Astrocyte (in vitro differentiated cells and primary cell): ENCODE data around the gene CCDC78. TPM values are rescaled to one million over a fixed set of nuclear protein-coding genes. Genes with fewer than 3 reads are reported as not detected.

Experiments used
- DNase-seq: peaks from one replicate; pipeline ENCODE4 v3.0.0-alpha.2; 2010; ENCODE audit warnings: low read depth
- FAIRE-seq: peaks from 2 replicates; lab custom pipeline; 2011; peaks lifted over from hg19 to GRCh38; lab: Jason Lieb, UNC
- H2AFZ ChIP-seq: 2 replicates; pipeline ENCODE4 v1.6.0; 2012; ENCODE audit warnings: low read depth, low read length, inconsistent platforms
- H3K27ac ChIP-seq: 2 replicates; pipeline ENCODE4 v1.5.1; 2011; ENCODE audit warnings: low read depth, low read length, inconsistent platforms
- H3K27me3 ChIP-seq: 2 replicates; pipeline ENCODE4 v1.6.0; 2011; ENCODE audit warnings: low read length, inconsistent platforms; ENCODE audit not compliant: insufficient read depth
- H3K36me3 ChIP-seq: 2 replicates; pipeline ENCODE4 v1.5.1; 2011; ENCODE audit warnings: low read length, inconsistent platforms; ENCODE audit not compliant: insufficient read depth
- H3K4me1 ChIP-seq: 2 replicates; pipeline ENCODE4 v1.5.1; 2011; ENCODE audit warnings: low read length, inconsistent platforms; ENCODE audit not compliant: insufficient read depth
- H3K4me2 ChIP-seq: 2 replicates; pipeline ENCODE4 v1.6.0; 2012; ENCODE audit warnings: low read length, inconsistent platforms
- H3K4me3 ChIP-seq: 2 replicates; pipeline ENCODE4 v1.5.1; 2011; ENCODE audit warnings: low read depth, mild to moderate bottlenecking, low read length, inconsistent platforms; ENCODE audit not compliant: insufficient read depth
- H3K79me2 ChIP-seq: 2 replicates; pipeline ENCODE4 v1.6.0; 2012; ENCODE audit warnings: mild to moderate bottlenecking, low read length, inconsistent platforms; ENCODE audit not compliant: insufficient read depth
- H3K9ac ChIP-seq: 2 replicates; pipeline ENCODE4 v1.6.0; 2012; ENCODE audit warnings: mild to moderate bottlenecking, low read length, inconsistent platforms
- H3K9me3 ChIP-seq: 2 replicates; pipeline ENCODE4 v1.5.1; 2012; ENCODE audit warnings: low read depth, mild to moderate bottlenecking, low read length, inconsistent platforms; ENCODE audit not compliant: insufficient read depth
- H4K20me1 ChIP-seq: 2 replicates; pipeline ENCODE4 v1.6.0; 2012; ENCODE audit warnings: low read length, inconsistent platforms; ENCODE audit not compliant: insufficient read depth
- H3K27ac Mint-ChIP-seq: one replicate; pipeline ENCODE4 v1.8.0; 2021; ENCODE audit warnings: mild to moderate bottlenecking, mixed read lengths; ENCODE audit not compliant: unreplicated experiment
- H3K27me3 Mint-ChIP-seq: one replicate; pipeline ENCODE4 v1.8.0; 2021; ENCODE audit warnings: low read depth, mixed read lengths; ENCODE audit not compliant: unreplicated experiment
- H3K36me3 Mint-ChIP-seq: one replicate; pipeline ENCODE4 v1.8.0; 2021; ENCODE audit warnings: low read depth, mixed read lengths; ENCODE audit not compliant: unreplicated experiment
- H3K4me1 Mint-ChIP-seq: one replicate; pipeline ENCODE4 v1.8.0; 2021; ENCODE audit warnings: low read depth, mixed read lengths; ENCODE audit not compliant: unreplicated experiment
- H3K4me3 Mint-ChIP-seq: one replicate; pipeline ENCODE4 v1.8.0; 2021; ENCODE audit warnings: mild to moderate bottlenecking, moderate library complexity, mixed read lengths; ENCODE audit not compliant: unreplicated experiment
- H3K9me3 Mint-ChIP-seq: one replicate; pipeline ENCODE4 v1.8.0; 2021; ENCODE audit warnings: mild to moderate bottlenecking, mixed read lengths; ENCODE audit not compliant: unreplicated experiment
- CTCF ChIP-seq: IDR thresholded peaks from 2 replicates; pipeline ENCODE4 v1.5.1; 2011; ENCODE audit warnings: low read depth, mild to moderate bottlenecking, inconsistent platforms, low read length, moderate library complexity; ENCODE audit not compliant: insufficient read depth
- EZH2 ChIP-seq: IDR thresholded peaks from 2 replicates; pipeline ENCODE4 v1.6.1; 2012; ENCODE audit warnings: mild to moderate bottlenecking, low read length, inconsistent platforms; ENCODE audit not compliant: insufficient read depth
- total RNA-seq: library from RNA; stranded (reverse); gene quantifications from 2 replicates; pipeline ENCODE4 v1.2.1, GENCODE V29; 2021

The CCDC78 gene
- total RNA-seq, 1 donor from 2014 or later: 4.7 TPM

GRCh38 chr16:760545-761343 is 34.5 kb upstream of the CCDC78 start, which contains the start of gene MSLN:
Gene MSLN, plus strand, starts transcription at chr16:760734. Its CDS starts 1,947 bp downstream, at chr16:762681.
- no peak for TF ChIP-seq EZH2
- TF ChIP-seq CTCF: no peak
- Mint-ChIP-seq H3K36me3 (peaks cover 3% of the 10 kb centered on the region), H3K4me3 (no peak within 1 kb of the TSS), H3K9me3 (peaks cover 5% of the 10 kb centered on the region), H3K27ac (no peak within 1 kb of the TSS), H3K27me3 (peaks cover 8% of the 10 kb centered on the region), H3K4me1 (no peaks in the 10 kb centered on the region)
- Histone ChIP-seq H3K27ac (no peak within 1 kb of the TSS), H2AFZ (peak within 1 kb of the TSS; percentile 34), H3K36me3 (no peaks in the 10 kb centered on the region), H3K4me2 (peak within 1 kb of the TSS; percentile 39), H3K4me1 (peaks cover 7% of the 10 kb centered on the region), H3K79me2 (no peaks in the 10 kb centered on the region), H3K9me3 (no peaks in the 10 kb centered on the region), H3K4me3 (no peak within 1 kb of the TSS), H3K27me3 (no peaks in the 10 kb centered on the region), H3K9ac (no peak within 1 kb of the TSS), H4K20me1 (no peaks in the 10 kb centered on the region)
- peak; percentile 21 for DNase-seq
- no peak for FAIRE-seq

GRCh38 chr16:760065-760464 is 33.8 kb upstream of the CCDC78 start:
- H3K9me3 ChIP-seq: no peaks in the 10 kb centered on the region
- peaks cover 8% of the 10 kb centered on the region for H3K27me3 Mint-ChIP-seq
- peaks cover 3% of the 10 kb centered on the region for H3K36me3 Mint-ChIP-seq
- H3K4me3 ChIP-seq: no peak overlapping the region
- DNase-seq (no peak), FAIRE-seq (no peak)
- no peaks in the 10 kb centered on the region for H3K79me2 ChIP-seq
- peaks cover 5% of the 10 kb centered on the region for H3K9me3 Mint-ChIP-seq
- H2AFZ ChIP-seq: no peak overlapping the region
- H3K9ac ChIP-seq: no peak overlapping the region
- no peaks in the 10 kb centered on the region for H3K36me3 ChIP-seq
- H3K27me3 ChIP-seq: no peaks in the 10 kb centered on the region
- no peak overlapping the region for H3K4me3 Mint-ChIP-seq
- H3K27ac ChIP-seq: no peak overlapping the region
- H4K20me1 ChIP-seq: no peaks in the 10 kb centered on the region
- no peaks in the 10 kb centered on the region for H3K4me1 Mint-ChIP-seq
- H3K4me2 ChIP-seq: peak overlapping the region; percentile 39
- peaks cover 7% of the 10 kb centered on the region for H3K4me1 ChIP-seq
- no peak for TF ChIP-seq CTCF
- no peak for TF ChIP-seq EZH2
- no peak overlapping the region for H3K27ac Mint-ChIP-seq
